Muscle of arm (tissue), 14 donors: ENCODE measurements around the gene VMO1. TPM values are rescaled to one million over a fixed set of nuclear protein-coding genes. Genes with fewer than 3 reads are reported as not detected.
"Not testable (repeated sequence)": the region's sequence is repeated elsewhere in the genome, so short reads cannot be mapped to it uniquely, and the experiment has no call there.

Source experiments
- DNase-seq: peaks from one replicate; pipeline ENCODE4 v3.0.0-alpha.2; 2013
- long read RNA-seq, 11 donors: transcript quantifications; one replicate each; lab custom pipeline, GENCODE V29; 2026
- polyA plus RNA-seq, 12 donors: library from polyadenylated mRNA; unstranded; fragments of 120-200 nt; gene quantifications; one replicate each; pipeline ENCODE4 v1.2.1, GENCODE V29; 2013; ENCODE audit not compliant: insufficient read length in 12 of 12

VMO1 gene, protein sequence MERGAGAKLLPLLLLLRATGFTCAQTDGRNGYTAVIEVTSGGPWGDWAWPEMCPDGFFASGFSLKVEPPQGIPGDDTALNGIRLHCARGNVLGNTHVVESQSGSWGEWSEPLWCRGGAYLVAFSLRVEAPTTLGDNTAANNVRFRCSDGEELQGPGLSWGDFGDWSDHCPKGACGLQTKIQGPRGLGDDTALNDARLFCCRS
- polyA plus RNA-seq: 10 to 100 TPM in 1 of 12 donors, 1 to 10 TPM in 8, under 1 TPM in 1, not detected in 2; 0.86 to 10.1 (median 5.1) TPM
- long read RNA-seq, donor 1: 0 reads
- long read RNA-seq, donor 2, partial matches to known transcripts: 0 of 5 reads
- long read RNA-seq, donor 2, other reads (novel, unspliced or antisense): 0 of 5 reads
- long read RNA-seq, donor 3, partial matches to known transcripts: 13 of 19 reads
- long read RNA-seq, donor 3, other reads (novel, unspliced or antisense): 0 of 19 reads
- long read RNA-seq, donor 4, partial matches to known transcripts: 0 of 2 reads
- long read RNA-seq, donor 4, other reads (novel, unspliced or antisense): 0 of 2 reads
- long read RNA-seq, donor 5, transcript VMO1-203 (3 exons, 712 nt): major isoform, 5 of 18 reads
- long read RNA-seq, donor 5, partial matches to known transcripts: 8 of 18 reads
- long read RNA-seq, donor 5, other reads (novel, unspliced or antisense): 0 of 18 reads
- long read RNA-seq, donor 6, partial matches to known transcripts: 5 of 9 reads
- long read RNA-seq, donor 6, other reads (novel, unspliced or antisense): 0 of 9 reads
- long read RNA-seq, donor 7: 0 reads
- long read RNA-seq, donor 8, transcript VMO1-201 (3 exons, 766 nt): major isoform, 7 of 23 reads
- long read RNA-seq, donor 8, partial matches to known transcripts: 11 of 23 reads
- long read RNA-seq, donor 8, other reads (novel, unspliced or antisense): 0 of 23 reads
- long read RNA-seq, donor 9: 0 reads
- long read RNA-seq, donor 10, partial matches to known transcripts: 0 of 5 reads
- long read RNA-seq, donor 10, other reads (novel, unspliced or antisense): 0 of 5 reads
- long read RNA-seq, donor 11, transcript VMO1-203 (3 exons, 712 nt): major isoform, 7 of 14 reads
- long read RNA-seq, donor 11, partial matches to known transcripts: 0 of 14 reads
- long read RNA-seq, donor 11, other reads (novel, unspliced or antisense): 0 of 14 reads

DNA sequence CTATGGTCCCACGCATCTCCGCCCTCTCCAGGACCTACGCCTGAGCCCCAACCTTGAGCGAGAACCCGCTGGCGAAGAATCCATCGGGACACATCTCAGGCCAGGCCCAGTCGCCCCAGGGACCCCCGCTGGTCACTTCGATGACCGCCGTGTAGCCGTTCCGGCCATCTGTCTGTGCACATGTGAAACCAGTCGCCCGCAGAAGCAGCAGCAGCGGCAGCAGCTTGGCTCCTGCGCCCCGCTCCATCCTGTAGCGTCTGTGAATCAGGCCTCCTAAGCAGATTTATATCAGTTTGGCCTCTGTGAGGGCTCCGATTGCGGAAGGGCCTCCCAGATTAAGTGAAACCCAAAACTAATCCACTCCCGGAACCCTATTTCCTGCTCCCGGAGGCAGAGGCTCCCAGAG, at the start of gene VMO1:
Gene VMO1 (minus strand): TSS at position 259 of the 406 bp plus-strand sequence. CDS start 12 bp downstream, at position 247.
- no peak for DNase-seq

DNA sequence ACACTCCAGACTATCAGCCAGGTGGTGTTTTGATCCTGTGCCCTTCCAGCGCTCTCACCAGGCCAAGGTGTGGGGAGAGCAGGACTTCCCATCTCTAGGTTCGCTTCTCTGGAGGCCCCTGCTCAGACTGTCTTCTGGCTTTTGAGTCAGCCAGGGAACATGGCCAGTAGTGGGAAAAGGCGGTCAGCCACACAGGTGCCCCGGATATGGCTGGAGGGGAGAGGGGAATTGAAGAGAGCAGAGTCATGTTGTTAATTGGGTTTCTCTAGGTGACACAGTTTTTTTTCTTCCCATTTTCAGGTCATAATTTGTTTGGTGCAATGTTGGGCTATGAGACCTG, 48.5 kb upstream of the VMO1 start:
- no peak for DNase-seq

DNA sequence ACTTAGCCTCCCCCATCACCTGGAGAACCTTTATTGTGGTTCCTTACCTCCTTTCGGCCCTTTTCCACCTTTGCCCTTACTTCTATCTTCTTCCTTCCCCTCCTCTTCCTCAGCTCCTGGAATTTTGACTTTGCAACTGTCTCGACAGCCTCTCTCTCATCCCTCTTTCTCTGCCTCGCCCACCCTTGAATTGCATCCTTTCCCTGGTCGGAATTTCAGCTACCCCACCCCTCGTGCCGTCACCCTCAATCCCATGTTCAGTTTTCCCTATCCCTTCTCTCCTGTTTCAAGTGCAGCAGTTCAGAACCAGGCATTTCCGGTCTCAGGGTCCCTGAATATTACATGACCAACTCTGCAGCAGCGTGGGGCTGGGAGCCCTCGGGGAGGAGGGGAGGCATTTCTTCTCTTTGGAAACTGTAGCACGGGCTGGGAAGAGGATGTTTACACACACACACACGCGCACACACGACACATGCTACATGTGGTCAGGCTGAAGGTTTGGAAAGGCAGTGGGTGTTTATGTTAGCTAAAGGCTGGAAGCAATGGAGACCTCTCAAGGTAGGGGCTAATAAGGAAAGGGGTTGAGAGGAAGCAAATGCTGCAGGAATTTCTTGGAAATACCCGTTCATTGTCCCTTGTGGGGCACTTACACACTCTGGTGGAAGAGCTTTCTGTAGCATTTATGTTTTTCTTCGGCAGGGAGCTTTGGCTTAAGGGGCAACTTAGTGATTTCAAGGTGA, 47.9 kb upstream of the VMO1 start:
- peak; percentile 41 for DNase-seq

DNA sequence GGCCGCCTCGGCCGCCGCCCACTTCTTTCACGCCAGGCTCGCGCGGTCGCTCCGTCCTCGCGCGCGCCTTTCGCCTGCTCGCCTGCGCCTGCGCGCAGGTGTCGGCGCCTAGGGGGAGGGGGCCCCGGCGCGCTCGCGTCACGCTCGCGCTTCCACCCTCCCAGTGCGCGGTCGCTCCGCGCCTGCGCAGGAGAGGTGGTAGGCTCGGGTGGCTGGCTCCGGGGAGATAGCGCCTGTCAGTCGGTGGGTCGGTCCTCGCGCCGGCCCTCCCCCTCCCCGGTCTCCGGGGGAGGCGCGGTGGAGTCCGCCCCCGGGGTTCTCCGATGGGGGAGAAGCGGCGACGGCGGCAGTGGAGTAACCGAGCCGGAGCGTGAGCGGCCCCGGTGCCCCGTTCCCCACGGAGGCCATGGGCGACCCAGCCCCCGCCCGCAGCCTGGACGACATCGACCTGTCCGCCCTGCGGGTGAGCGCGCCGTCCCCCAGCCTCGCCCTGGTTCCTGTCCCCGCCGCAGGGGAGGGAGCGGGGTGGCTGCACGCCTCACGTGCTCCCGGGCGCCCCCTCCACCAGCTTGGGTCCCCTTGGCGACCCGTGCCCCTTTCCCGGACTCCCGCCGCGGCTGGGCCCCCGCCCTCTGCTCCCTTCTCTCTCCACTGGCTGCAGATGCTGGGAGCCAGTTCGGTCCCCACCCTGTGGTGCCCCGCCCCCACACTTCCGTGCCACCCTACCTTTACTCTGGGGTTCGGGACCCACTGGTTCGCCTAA, 47.2 kb upstream of the VMO1 start, which contains the start of gene MINK1:
Gene MINK1 (plus strand): TSS at position 163 of the 763 bp plus-strand sequence. CDS start 244 bp downstream, at position 407.
- DNase-seq: peak; percentile 96

DNA sequence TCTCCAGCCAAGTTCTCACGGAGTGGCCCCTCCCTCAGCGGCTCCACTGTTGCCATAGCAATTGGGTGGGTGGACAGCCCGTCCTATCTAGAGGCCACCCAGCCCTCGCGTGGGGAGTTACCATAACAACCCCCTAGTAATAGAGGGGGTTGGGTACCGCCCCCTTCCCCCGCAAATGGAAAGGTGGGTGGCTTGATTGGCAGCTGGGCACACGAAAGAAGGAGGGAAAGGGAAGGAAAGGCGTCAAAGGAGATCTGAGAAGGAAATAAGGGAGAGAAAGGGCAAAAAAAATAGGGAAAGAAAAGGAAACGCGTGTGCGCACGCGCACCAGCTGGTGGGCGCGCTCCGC, 46.6 kb upstream of the VMO1 start:
- not testable (repeated sequence) for DNase-seq

DNA sequence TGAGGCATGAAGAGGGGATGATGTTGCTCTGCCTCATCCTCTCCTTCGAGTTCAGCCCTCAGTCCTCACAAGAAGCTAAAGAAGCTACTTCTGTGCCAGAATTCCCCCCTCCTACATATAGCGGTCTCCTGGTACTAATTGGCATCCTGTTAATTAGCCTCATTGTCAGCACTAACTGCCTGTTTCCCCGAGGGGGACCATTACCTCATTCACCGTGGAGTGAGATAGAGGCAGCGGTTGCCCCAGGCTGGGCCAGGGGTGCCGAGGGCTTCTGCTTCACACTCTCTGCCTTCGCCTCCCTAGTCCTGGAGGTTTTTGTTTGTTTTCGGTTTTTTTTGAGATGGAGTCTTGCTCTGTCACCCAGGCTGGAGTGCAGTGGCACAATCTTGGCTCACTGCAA, 41.2 kb upstream of the VMO1 start:
- DNase-seq: no peak

DNA sequence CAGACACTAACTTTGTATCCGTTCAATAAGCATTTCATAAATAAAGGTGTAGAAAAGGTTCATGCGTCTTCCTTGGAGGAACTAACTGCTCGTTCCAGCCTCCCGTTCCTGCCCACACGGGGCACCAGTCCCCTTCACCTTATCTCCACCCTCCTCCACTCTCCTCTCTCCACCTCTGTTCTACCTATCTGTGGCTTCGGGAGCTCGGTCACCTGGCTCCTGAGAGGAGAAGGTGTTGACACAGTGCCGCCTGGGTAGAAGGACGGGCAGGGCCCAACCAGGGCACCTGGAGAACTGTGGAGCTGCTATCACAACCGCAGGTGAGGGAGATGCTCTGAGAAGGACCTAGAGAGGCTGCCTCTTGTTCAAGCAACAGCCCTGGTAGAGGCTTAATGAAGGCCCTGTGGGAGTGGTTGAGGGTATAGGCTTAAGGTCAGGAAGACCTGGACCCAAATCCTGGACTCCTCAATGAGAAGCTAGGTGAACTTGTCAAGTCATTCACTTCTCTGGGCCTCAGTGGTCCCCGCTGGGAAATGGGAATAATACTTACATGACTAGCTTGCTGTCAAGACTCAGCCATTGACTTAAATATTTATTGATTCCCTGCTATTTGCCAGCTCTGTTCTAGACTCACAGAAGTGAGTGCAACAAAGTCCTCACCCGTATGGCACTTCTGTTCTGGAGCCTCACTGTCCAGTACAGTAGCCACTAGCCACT, 37.4 kb upstream of the VMO1 start:
- no peak for DNase-seq

DNA sequence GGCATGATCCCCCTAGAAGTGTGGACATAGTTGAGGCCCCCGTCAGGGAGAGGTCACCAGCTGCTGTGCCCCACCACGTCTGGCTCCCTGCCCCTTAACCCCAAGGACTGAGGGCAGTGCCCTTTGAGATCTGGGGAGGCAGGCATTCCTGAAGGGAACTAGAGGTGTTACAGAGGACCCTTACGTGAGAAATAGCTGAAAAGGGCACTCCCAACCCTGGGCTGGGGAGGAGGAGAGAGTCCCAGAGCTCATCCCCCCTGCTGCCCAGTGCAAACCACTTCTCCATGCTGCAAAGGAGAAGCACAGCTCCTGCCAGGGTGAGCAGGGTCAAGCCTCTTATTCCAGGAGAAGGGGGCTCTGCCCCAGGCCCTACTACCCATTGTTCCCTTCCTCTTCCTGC, 36.7 kb upstream of the VMO1 start:
- DNase-seq: no peak

DNA sequence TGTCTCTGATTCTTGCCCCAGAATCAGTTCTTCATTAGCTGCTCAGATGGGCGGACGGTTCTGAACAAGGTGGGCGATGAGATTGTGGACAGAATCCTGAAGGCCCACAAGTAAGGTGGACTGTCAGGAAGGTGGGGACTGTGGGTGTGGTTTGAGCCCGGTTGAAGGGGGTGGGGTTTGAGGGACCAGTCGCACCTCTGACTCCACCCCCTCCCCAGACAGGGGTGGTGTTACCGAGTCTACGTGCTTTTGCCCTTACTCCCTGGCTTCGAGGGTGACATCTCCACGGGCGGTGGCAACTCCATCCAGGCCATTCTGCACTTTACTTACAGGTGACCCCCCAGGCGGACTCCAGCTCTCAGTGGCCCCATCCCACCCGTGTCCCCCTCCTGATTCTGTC, 32.1 kb upstream of the VMO1 start:
- DNase-seq: no peak

DNA sequence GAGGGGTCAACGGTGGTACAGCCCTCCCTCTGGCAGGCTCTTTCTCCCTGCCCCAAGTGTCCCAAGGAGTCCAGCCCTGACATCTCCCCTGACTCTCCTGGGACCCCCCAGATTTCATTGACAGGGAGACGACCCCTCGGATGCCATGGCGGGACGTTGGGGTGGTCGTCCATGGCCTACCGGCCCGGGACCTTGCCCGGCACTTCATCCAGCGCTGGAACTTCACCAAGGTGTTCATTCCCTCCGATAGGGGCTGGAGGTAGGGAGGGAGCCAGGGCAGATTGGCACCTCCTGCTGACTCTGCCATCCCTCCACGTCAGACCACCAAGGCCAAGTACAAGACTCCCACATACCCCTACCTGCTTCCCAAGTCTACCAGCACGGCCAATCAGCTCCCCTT, 30.7 kb upstream of the VMO1 start:
- DNase-seq: no peak

DNA sequence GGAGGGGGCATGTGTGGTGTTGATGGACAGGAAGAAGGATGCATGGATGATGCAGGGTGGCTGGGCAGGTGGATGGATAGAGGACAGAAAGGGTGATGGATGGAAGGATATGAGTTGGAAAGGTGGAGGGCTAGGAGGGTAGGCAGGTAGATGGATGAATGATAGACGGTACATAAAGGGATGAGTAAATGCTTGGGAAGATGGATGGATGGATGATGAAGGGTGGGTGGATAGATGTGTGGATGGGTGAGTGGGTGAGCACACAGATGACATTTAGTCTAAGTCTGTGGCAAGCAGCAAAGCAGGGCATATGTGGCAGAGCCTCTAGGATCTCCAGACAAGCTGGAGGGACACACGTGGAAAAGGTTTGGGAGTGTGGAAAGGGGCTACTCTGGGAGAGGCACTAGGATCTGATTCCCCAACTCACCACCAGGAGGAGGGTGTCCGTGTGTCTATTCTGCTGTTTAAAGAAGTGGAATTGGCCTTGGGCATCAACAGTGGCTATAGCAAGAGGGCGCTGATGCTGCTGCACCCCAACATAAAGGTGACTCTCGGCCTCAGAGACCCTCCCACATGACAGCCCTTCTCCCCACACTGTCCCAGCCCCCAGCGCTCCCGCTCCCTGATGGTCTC, 29.0 kb upstream of the VMO1 start:
- no peak for DNase-seq

DNA sequence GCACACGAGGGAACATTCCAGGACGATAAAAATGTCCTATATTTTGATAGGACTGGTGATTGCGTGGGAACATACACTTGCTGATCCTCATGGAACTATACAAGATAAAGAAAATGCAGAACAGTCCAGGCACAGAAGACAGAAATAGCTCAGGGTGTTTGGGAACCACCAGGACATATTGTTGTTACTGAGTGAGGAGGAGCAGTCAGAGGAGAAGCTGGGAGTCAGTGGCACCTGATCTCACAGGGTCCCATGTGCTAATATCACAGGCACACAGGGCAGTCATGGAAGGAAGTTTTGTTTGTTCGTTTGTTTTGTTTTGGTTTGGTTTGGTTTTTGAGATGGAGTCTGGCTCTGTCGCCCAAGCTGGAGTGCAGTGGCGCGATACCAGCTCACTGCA, 26.5 kb upstream of the VMO1 start:
- no peak for DNase-seq

DNA sequence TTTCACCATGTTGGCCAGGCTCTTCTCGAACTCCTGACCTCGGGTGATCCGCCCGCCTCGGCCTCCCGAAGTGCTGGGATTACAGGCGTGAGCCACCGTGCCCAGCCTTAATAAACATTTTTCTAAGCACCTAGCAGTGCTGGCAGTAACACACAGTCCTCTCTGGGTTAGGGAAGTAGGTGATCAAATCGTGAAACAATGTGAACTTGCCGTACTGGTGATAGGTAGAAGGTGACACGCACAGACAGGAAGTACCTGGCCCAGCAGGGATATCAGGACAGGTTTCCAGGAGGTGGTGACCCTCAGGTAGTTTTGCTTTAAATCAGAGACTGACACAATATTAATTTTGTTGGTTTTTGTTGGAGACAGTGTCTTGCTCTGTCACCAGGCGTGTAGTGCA, 25.3 kb upstream of the VMO1 start:
- no peak for DNase-seq

DNA sequence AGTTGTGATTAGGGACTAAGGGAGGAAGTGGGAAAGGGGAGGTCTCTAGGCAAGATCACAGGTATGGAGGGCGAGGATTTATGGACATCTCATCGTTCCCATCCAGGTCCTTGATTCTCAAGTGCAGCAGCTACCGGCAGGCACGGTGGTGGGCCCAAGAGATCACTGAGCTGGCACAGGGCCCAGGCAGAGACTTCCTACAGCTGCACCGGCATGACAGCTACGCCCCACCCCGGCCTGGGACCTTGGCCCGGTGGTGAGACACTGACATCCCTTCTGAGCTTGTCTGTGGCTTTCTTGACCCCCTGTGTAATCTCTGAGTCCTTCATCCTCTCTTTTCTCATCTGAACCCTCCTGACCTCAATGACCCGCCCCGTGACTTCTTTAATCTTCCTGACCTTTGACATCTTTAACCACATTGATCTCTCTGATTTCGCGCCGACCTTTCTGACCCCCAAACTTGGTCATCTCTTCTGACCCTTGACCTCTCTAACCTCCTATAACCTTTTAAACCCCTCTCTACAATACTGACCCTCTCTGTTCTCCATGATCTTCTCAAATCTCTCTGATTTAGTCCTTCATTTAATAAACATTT, 24.6 kb upstream of the VMO1 start:
- no peak for DNase-seq

DNA sequence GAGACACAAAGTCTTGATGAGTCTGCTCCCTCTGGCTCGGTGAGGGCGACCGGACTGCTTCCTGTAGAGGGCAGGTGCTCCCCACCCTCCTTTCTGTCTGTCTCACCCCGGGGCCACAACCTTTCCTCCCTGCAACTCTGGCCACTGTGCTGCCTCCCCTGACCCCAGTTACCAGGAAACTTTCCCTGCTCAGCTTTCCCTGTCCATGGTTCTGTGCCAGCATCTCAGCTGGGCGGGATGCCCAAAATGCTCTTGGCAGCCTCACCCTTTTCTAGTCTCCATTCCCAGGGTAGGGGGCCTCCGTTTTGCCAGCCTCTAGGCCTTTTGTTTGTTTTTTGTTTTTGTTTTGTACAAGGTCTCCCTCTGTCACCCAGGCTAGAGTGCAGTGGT, 22.2 kb upstream of the VMO1 start:
- no peak for DNase-seq

DNA sequence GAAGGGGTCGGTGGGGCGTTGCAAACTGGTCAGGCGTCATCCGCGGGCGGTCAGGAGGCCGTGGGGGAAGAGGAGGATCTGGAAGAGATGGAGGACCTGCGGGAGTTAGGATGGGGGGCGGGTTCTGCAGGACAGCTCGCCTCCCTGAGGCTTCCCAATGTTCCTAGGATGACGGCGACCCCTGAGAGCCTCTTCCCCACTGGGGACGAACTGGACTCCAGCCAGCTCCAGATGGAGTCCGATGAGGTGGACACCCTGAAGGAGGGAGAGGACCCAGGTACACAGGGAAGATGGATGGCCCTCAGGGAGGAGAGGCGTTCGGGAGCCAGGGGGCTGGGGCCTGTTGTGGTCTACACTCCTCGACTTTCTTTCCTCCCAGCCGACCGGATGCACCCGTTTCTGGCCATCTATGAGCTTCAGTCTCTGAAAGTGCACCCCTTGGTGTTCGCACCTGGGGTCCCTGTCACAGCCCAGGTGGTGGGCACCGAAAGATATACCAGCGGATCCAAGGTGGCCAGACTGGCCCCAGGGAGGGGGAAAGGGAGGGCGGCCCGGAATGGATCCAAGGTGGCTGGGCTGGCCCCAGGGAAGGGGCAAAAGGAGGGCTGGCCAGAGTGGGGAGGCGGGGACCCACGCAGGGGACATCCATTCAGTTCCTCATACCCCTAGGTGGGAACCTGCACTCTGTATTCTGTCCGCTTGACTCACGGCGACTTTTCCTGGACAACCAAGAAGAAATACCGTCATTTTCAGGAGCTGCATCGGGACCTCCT, 21.6 kb upstream of the VMO1 start:
- DNase-seq: no peak

DNA sequence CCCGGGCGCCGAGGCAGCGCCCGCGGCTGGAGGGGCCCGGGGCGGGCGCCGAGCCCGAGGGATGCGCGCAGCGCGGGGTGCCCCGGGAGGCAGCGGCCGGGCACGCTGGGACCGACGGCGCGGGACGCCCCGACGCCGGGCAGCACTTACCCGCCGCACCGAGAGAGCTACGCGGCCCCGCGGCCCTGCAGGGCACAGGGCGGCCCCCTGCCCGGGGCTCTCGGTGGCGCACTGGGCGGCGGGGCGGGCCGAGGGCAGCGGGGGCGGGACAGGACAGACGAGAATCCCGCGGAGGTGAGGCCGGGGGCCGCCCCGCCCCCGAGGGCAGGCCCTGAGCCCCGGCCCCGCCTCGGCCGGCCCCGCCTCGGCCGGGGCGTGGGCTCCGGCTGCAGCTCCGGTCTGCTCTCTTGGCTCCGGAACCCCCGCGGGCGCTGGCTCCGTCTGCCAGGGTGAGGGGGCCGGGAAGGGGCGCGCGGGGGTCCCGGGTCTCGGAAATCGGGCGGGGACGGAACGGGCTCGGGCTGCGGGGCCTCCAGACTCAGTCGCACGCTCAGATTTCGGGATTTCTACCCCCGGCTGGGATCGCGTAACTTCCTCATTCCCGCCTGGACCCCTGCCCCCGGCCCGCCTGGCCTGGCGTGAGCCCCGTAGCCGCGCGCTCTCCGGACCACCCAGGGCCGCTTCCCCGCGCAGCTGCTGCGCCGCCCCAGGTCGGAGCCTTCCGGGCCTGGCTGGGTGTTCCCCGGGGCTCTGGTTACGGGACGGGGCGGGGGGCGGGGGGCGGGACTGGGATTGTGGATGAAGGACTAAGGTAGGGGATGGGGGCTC, 20.8 kb upstream of the VMO1 start, which contains the start of gene PLD2:
Gene PLD2 (plus strand): TSS at position 376 of the 828 bp plus-strand sequence. CDS start 621 bp downstream, outside the sequence.
- peak; percentile 76 for DNase-seq

DNA sequence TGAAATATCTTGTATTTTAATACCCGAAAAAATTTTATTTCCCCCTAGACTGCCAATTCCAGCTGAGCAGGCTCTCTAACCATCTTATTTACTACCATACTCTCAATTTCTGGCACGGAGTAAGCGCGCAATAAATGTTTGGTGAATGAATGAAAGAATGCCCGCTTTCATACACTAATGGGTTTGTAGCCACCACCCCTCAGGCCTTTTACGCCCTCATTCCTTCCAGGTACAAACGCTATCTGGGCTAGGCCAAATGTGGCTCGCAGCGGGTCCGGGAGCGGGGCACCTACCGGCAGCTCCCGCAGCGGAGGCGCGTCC, 20.3 kb upstream of the VMO1 start:
- no peak for DNase-seq
